ENCODE results near the gene GRAMD1A.
"Not testable (repeated sequence)": the region's sequence is repeated elsewhere in the genome, so short reads cannot be mapped to it uniquely, and the experiment has no call there.

The GRAMD1A gene

GRCh38 chr19:35038623-35039512 lies 38.7 kb downstream of the GRAMD1A start:
- DNase-seq: peak; percentile 41

GRCh38 chr19:35039881-35040825 lies 40.0 kb downstream of the GRAMD1A start:
- DNase-seq: no peak

DNA sequence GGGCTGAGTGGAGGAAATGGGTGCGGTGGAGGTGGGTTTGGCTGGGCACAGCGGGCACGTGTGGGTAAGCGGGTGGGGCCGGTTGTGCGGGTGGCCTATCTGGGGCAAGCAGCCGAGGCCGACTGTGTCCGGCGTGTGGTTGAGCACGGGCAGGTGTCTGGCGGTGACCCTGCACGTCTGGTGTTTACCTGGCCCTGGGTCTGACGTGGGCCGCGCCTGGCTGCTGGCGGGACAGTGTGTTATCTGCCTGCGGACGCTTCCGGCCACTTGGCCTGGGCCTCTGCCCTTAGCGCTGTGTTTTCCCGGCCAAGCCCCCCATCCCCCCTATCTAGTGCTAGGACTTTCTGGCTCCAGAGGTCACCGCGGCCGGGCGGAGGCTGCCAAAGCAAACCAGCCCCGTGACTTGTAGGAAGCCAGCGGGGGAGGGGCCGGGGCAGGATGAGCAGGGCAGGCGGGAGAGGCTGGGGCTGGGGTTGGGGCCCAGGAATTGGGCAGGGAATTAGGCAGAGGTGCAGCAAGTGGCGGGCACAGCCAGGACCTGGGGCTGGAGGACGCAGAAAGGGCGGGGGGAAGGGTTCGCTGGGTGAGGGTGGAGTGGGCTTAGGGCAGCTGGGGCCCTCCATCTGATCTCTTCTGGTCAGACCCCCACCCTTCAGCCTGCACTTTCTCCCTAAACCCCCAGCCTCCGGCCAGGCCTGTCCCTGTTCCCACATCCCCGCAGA lies 40.9 kb downstream of the GRAMD1A start:
- DNase-seq: no peak

DNA sequence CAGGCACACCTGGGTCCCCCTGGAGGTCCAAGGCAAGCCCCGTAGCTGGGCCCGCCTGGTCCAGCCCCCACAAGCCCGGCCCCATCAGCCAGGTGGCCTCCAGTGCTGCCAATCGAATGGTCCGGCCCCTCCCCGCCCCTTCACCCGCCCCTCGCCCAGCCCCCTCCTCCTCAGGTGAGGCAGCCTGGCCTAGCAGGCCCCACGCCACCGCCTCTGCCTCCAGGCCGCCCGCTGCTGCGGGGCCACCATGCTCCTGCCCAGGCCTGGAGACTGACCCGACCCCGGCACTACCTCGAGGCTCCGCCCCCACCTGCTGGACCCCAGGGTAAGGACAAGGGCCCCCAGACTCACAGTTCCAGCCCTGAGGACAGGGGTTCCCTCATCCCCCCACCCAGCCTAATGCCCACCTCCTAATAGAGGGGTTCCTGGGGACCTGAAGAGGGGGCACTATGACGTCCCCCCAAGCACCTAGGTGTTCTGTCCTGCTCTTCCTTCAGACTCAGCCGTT lies 41.5 kb downstream of the GRAMD1A start, which contains the start of gene HPN:
HPN (plus strand) TSS at position 174 of the 508 bp plus-strand sequence. CDS start 786 bp downstream, outside the sequence.
- DNase-seq: no peak

DNA sequence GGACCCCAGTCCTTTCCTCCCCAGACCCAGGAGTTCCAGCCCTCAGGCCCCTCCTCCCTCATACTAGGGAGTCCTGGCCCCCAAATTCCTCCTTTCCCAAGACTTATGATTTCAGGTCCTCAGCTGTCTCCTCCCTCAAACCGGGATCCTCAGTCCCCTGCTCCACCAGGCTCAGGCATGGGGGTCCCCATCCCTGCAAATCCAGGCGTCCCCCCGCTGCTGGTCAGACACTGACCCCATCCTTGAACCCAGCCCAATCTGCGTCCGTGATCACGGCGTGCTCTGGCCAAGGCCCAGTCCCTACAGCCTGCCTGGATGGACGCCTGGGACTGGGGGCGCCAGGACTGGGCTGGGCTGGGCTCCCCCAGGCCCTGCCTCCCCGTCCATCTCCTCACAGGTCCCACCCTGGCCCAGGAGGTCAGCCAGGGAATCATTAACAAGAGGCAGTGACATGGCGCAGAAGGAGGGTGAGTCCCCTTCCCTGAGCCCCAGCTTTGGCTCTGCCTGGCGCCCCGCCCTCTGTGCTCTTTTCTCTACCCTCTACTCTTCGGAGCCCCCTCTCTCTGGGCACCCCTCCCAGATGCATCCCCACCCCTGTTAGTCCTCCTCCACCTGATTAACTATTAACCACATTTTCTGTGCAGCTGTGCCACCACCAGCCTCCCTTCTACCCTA lies 42.1 kb downstream of the GRAMD1A start:
- DNase-seq: no peak

DNA sequence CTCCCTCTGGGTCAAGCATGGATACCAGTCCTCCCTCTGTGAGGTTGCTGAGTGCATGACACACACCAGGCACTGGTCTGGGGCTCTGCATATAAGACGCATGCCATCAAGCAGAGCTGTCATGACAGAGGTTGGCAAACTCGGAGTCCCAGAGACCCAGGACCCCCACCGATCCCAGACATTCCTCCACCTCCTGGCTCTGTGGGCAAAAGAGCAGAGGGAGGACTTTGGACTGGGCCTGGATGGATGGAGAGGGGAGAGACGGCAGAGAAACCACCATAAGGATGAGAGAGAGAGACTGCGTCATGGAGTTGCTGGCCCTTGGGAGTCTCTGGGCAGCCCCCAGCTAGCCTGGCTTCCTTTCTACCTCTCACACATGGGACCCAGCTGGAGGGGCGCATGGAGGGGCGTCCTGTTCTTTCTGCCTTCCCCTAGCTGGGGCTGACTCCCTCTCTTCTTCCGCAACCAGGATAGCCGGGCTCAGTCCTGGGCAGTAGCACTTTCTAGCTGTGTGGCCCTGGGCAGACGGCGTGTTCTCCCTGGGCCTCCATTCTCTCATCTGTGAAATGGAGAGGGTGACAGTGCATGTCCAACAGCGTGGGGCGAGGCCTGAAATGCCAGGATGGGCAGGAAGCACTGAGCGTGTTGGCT lies 43.0 kb downstream of the GRAMD1A start:
- no peak for DNase-seq

DNA sequence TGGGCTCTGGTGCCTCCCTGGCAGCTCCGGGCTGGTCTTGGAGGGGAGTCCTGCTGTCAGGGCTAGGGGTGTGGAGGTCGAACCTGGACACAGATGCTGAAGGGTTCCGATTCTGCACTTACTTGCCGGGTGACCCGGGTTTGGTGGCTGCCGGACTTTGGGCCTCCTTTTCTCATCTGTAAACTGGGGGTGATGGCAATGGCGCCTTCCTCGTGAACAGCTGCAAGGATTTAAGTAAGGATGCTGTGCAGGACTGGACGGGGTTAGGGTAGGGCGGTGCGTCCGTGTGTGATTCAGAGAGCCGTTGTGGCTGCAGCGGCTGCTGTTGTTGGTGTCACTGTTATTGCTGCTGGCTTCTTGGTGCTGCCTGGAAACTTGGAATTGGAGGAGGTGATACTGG lies 43.8 kb downstream of the GRAMD1A start:
- no peak for DNase-seq

DNA sequence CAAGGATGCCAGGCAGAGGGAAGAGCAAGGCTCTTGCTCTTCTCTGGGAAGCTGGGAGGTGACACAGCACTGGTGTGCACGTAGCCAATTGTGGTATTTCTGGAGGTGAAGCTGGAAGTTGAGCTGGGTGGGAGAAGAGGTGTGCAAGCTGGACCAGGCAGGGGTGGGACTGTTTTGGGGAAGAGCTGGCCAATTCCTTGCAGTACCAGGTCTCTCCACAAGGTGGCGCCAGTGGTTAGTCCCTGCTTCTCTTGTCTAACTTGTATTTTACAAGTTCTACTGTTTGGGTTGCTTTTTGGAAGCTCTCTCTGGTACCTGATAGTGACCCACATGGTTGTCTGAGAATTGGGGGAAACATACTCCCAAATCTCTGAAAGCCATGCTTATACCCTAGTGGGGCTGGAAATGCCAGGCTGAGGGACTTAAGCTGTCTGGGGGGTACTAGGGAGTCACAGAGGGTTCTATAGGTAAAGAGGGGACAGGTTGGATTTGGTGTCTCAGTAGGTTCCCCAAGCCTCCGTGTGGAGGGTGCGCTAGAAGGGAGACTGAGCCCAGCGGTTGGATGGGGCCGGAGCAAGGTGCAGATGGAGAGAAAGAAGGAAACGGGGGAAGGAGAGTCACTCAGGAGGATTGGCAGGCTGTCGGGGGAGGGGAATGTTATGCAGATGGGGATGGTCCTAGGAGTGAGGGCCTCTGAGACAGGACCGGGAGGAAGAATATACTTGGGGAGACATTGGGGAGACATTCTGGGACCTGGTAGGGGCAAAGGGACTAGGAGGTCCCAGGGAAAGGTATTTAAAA lies 44.4 kb downstream of the GRAMD1A start:
- peak; percentile 45 for DNase-seq

- DNase-seq: peak; percentile 28
Measured at GRCh38 chr19:35045667-35046300, 45.7 kb downstream of the GRAMD1A start.

- DNase-seq: no peak
Measured at GRCh38 chr19:35046461-35046860, 46.3 kb downstream of the GRAMD1A start.

GRCh38 chr19:35048911-35049411 lies 48.8 kb downstream of the GRAMD1A start:
- no peak for DNase-seq

DNA sequence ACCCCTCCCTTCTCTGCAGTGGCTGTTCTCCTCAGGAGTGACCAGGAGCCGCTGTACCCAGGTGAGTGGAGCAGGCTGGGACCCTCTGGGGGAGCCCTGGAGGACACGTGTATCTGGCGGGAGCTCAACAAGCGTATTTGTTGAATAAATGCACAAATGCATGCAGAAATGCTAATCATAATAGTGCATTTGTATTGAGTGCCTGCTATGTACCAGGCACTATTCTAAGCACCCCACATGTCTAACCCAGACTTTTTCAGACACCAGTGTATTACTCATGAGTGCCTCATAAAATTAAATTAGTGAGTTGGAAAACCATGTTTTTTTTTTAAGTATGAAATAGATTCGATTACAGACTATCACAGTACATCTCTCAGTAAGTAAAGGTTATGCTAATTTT lies 49.3 kb downstream of the GRAMD1A start:
- no peak for DNase-seq

- not testable (repeated sequence) for DNase-seq
Measured at GRCh38 chr19:35050662-35051061, 50.5 kb downstream of the GRAMD1A start.

GRCh38 chr19:35051268-35051667 lies 51.1 kb downstream of the GRAMD1A start:
- not testable (repeated sequence) for DNase-seq

GRCh38 chr19:35051796-35052195 lies 51.7 kb downstream of the GRAMD1A start:
- no peak for DNase-seq

GRCh38 chr19:35052599-35053190 lies 52.6 kb downstream of the GRAMD1A start:
- DNase-seq: no peak

DNA sequence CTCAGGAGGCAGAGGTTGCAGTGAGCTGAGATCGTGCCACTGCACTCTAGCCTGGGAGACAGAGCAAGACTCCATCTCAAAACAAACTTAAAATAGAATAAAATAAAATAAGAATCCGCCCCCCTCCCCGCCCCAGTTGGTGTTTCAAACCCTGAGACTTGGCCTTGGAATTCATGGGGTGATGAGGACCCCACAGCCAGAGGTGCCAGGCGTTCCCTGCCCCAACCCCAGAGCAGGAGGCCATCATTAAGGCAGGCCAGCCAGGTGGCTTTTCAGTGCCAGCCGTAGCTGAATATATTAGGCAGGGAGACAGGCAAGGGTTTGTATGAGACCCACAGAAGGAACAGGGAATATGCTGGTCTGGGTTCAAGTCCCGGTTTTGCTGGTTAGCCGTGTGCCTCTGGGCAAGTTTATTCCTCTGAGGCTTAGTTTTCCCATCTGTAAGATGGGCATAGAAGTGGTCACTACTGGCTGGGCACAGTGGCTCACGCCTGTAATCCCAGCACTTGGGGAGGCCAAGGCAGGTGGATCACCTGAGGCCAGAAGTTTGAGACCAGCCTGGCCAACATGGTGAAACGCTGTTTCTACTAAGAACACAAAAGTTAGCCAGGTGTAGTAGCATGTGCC lies 53.7 kb downstream of the GRAMD1A start:
- no peak for DNase-seq

- DNase-seq: no peak
Measured at GRCh38 chr19:35054626-35055025, 54.5 kb downstream of the GRAMD1A start.

- DNase-seq: no peak
Measured at GRCh38 chr19:35055715-35056179, 55.6 kb downstream of the GRAMD1A start.

Data from fibroblast of skin of right quadriceps (primary cell).